Caki2 (cell line): Measurements from ENCODE around the gene ZNF423. TPM values are rescaled to one million over a fixed set of nuclear protein-coding genes. Genes with fewer than 3 reads are reported as not detected.

Source experiments
- DNase-seq: peaks from one replicate; pipeline ENCODE4 v3.0.0-alpha.2; 2015; ENCODE audit warnings: low read depth
- in situ Hi-C: cut with HindIII; loops from 2 replicates; pipeline ENCODE4 v1.10.0; 2016; ENCODE audit warnings: low sequenced_read_pairs, low pct_unique_long_range_greater_than_20kb, mixed read lengths
- total RNA-seq: library from RNA; depleted of rRNA; stranded (reverse); fragments of >200 nt; shearing (Covaris generic); gene quantifications from 2 replicates; pipeline ENCODE4 v1.2.3, GENCODE V29; 2014; ENCODE audit warnings: low replicate concordance

ZNF423 gene
- total RNA-seq, 1 experiment from 2014 or later, result 0.24 TPM

DNA sequence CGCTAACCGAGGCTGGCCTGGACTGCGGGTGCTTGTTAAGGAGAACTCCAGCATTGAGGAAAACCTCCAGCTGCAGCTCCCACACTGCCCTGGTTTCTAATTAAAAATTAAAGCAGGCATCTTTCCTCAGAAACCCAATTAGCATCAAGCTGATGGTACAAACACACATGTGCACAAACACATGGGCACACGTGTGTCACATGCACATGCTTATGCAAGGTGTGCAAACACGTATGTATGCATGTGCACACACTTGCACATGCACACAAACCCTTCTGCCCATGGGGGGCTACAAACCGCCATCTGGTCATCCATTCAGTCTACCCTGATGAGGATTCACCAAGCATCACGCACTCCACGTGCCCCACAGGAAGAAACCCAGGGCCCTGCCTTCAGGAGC, 182.5 kb downstream of the ZNF423 start:
- in situ Hi-C loops, result no loop called here

DNA sequence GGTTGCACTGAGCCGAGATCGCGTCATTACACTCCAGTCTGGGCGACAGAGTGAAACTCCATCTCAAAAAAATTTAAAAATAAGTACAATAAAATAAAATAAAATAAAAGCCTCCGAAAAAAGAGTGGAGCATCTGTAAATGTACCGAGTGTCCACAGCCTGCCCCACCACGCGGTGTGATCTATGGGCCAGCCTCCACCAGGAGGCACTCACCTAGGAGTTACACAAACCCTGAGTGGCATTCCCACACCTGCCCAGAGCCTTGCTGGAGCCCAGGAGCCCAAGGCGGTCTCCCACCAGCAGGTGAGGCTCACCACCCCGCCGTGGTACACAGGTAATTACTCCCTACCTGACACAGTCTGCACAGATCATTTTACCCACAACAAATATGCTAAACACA, 183.2 kb downstream of the ZNF423 start:
- in situ Hi-C loops, result no loop called here
- no peak for DNase-seq

More for the DNA sequence above, 182.5 kb downstream of the ZNF423 start:
- no peak for DNase-seq

- no peak for DNase-seq
- in situ Hi-C loops, result no loop called here
Observed at GRCh38 chr16:49671333-49671732, 184.6 kb downstream of the ZNF423 start.

DNA sequence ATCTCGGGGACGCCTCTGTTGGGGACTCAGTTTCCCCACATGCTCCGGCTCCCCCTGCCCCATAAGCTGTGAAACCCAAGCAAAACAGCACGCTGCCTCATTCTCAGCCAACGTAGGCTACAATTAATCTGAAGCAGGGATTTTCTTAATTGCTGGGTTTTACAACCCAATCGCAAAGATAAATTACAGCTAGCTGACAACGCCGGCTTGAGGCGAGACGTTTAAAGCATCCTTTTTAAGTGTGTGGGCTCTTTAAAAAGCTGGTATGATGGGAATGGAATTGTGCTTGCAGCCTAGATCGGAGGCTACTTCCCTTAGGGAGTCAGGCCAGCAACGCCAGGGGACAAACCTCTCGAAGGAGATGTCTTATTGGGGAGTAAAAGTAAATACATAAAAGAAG, 185.3 kb downstream of the ZNF423 start:
- DNase-seq, result no peak
- in situ Hi-C loops, result no loop called here

DNA sequence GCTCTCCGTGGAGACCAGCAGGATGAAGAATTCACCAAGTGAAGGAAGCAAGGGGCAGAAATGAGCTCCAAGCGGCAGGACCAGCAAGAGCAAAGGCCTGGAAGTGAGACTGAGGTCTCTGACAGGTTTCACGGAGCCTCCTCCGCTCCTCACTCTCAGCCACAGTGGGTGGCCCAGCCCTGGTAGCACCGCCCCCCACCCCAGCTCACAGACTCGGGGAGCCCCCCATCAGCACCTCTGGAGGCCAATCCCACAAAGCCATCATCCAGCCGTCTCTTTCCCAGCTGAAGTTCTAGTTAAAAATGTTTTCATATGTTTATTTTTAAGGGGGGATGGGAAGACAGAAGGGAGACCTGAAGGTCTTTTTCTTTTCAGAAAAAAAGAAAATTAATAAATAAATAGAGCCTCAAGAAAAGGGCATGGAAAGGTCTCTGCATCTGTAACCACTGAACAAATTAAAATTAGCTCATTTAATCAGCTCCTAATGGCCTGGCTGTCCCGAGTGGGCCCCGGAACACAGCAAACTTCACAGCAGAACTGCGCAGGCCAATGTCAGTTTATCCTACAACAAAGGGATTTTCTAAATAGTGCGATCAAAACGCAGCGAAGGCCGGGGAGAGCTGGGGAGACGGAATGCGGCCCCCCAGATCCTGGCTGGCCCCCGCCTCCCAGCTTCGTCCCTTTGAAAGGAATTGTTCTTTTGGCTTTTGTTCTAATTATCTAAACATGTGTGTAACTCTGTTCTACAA, 190.3 kb downstream of the ZNF423 start:
- DNase-seq, result no peak
- in situ Hi-C loops, result no loop called here

DNA sequence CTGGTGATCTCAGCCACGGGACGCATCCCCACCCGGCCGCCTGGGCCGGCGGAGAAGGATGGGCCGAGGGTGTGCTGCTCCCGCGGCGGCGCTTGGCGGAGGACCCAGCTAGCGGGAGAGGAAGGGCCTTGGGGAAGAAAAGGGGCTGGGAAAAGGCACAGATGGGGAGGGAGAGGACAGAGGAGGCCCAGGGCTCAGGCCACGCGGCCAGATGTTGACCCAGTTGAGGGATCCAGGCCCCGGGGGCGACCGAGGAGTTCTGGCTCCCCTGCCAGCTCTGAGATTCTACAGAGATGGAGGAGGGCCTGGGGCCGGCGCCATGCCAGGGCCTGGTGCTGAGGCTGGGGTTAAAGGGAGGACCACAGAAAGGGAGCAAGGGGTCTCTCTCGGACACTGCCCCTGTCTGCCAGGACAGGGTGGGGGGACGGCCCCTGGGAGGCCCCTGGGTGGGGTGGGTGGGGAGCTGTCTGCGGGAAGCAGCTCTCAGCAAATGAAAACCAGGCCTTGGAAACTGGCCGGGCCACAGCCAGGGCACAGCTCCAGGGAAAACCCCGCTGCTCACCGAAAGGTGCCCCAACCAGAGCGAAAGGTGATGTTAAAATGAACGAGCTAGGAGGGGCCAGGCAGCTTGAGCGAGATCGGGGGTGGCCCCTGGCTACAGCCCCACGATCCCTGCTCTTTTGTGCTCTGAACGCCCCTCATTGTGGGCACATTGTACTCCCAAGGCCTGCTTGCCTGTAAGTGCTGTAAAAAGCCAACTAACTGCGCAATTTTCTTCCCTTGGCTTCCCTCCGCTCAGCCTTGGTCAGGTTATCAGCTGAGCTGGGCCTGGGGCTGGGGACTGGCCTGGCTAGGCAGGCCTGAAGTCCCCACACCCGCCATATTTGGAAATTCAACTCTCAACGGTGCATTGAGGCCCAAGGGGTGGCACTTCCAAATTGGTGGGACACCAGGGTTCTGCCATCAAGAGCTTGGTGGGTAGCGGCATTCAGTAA, 191.4 kb downstream of the ZNF423 start:
- no peak for DNase-seq
- in situ Hi-C loops, result no loop called here

GRCh38 chr16:49663081-49664065, 192.5 kb downstream of the ZNF423 start:
- DNase-seq, result no peak
- in situ Hi-C loops, result no loop called here

DNA sequence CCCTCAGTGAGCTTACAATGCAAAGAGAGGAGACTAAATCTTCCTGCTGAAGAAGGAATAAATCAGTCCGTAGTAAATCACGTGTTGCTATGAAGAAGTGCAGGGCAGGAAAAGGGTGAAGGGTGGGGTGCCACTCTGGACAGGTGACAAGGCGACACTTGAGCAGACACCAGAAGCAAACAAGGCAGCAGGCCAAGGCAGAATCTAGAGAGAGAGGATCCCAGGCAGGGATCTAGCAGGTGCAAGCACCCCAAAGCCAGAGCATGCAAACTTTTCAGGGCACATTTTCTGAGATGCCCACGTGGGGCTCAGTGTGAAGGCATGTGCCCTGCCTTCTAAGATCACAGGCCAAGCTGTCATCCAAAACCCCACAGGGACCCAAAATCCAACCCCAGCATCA, 193.3 kb downstream of the ZNF423 start:
- in situ Hi-C loops, result no loop called here
- DNase-seq, result no peak

- in situ Hi-C loops, result no loop called here
Observed at GRCh38 chr16:49661465-49662187, 194.3 kb downstream of the ZNF423 start.

DNA sequence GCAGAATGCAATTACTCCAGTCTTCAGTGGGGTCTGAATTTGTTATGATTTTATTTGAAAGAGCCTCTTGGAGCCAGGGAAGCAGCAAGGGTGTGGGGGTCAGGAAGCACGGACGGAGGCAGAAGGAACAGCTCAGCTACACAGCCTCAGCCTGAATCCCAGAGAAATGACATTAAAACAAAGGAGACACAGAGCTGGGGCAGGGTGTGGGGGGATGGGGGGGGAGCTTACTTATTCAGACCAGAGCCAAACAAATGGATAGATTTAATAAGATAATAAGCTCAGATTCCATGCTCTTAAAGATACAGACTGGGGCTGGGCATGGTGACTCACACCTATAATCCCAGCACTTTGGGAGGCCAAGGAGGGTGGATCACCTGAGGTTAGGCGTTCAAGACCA, 195.3 kb downstream of the ZNF423 start:
- in situ Hi-C loops, result no loop called here
- DNase-seq, result no peak

More at GRCh38 chr16:49661465-49662187, 194.3 kb downstream of the ZNF423 start:
- DNase-seq, result no peak

DNA sequence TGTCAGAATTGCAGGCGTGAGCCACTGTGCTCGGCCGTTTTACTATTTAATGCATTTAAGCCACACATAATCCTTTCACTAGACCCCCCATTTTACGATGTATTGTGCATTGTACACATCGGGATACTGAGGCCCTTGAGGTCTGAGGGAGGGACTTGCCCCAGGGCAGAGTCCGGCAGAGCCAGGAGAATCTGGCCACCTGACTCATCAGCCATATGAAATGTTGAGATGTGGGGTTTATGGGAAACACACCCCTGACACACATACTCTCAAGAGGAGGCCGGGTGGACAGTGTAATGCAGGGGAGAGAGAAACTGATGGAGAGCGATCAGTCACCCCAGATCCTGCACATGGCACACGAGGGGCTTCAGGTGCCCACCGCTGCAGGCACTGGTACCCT, 196.6 kb downstream of the ZNF423 start:
- no peak for DNase-seq
- in situ Hi-C loops, result no loop called here

- in situ Hi-C loops, result no loop called here
- DNase-seq, result no peak
Observed at GRCh38 chr16:49658531-49658930, 197.4 kb downstream of the ZNF423 start.

DNA sequence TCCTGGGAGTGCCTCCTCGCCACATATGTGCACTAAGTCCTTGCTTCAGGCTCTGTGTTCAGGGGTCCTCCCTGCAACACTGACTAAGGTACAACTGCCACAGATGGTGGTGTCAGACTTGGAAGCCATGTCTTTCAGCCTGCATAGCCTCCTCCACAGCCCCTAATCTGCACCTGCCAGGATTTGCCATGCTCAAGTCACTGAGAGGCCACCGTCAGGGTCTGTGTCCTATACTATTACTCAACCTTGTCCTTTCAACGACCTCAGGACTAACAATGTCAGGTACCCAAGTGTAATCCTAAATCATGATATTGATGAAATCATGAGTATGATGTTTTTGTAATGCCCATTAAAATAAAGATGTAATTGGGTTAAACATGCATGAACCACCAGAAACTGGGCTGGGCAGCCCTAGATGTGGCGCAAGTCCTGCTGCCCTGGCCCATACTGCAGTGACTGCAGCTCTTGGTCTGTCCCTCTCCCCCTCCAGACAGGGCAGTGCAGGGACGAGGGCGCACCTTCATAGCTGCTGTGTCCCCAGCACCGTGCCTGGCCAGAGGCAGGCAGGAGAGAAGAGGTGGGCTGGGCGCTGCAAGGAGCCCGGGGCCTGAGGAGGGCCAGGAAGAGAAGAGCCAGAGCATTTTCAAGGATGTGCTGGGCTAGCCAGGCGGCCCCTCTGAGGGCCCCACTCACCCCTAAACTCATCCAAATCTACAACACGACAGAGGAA, 198.0 kb downstream of the ZNF423 start:
- in situ Hi-C loops, result no loop called here
- no peak for DNase-seq

DNA sequence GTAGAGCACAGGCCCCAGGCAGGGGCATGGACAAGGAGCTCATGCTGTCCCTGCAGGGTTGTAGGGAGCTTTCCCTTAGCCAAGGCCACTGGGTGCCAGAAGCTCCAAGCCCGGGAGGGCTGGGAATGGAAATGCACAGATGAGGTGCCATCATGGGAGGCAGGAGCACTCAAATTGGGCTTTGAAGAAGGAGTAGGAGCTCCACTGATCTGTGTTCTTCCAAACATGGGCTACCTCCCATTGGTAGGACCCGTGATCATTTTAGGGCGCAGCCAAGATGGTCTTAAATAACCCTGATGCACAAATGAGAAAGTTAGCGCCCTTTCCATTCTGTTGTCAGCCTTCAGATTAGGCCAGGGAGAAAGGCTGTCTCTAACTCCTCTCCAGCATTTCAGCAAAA, 201.5 kb downstream of the ZNF423 start:
- DNase-seq, result no peak
- in situ Hi-C loops, result no loop called here

GRCh38 chr16:49653577-49653976, 202.3 kb downstream of the ZNF423 start:
- DNase-seq, result no peak
- in situ Hi-C loops, result no loop called here

- in situ Hi-C loops, result no loop called here
Observed at GRCh38 chr16:49653173-49653570, 202.7 kb downstream of the ZNF423 start.

More at GRCh38 chr16:49653173-49653570, 202.7 kb downstream of the ZNF423 start:
- no peak for DNase-seq
